H9 (cell line): ENCODE data around the gene SETD6. TPM values are rescaled to one million over a fixed set of nuclear protein-coding genes. Genes with fewer than 3 reads are reported as not detected.

ENCODE experiments used
- DNase-seq: peaks from one replicate; pipeline ENCODE4 v3.0.0-alpha.2; 2017
- H2AFZ ChIP-seq: one replicate; pipeline ENCODE4 v1.6.1; 2013; ENCODE audit warnings: mild to moderate bottlenecking, low read length, control low read depth, moderate library complexity
- H2AK5ac ChIP-seq: 2 replicates; pipeline ENCODE4 v1.6.1; 2013; ENCODE audit warnings: low read length, control low read depth, mixed read lengths; ENCODE audit not compliant: insufficient read length
- H2BK120ac ChIP-seq: one replicate; pipeline ENCODE4 v1.6.1; 2013; ENCODE audit warnings: low read depth, mild to moderate bottlenecking, low read length, control low read depth, inconsistent platforms; ENCODE audit not compliant: poor library complexity, severe bottlenecking
- H2BK12ac ChIP-seq: 2 replicates; pipeline ENCODE4 v1.6.1; 2013; ENCODE audit warnings: low read length, control low read depth, mixed read lengths, low read depth; ENCODE audit not compliant: insufficient read length
- H2BK15ac ChIP-seq: 2 replicates; pipeline ENCODE4 v1.6.1; 2013; ENCODE audit warnings: low read depth, low read length, control low read depth
- H2BK20ac ChIP-seq: one replicate; pipeline ENCODE4 v1.6.1; 2013; ENCODE audit warnings: low read depth, mild to moderate bottlenecking, low read length, control low read depth, inconsistent platforms; ENCODE audit not compliant: poor library complexity, severe bottlenecking
- H2BK5ac ChIP-seq: 2 replicates; pipeline ENCODE4 v1.6.1; 2013; ENCODE audit warnings: low read length, control low read depth, mixed read lengths; ENCODE audit not compliant: insufficient read length
- H3K14ac ChIP-seq: 2 replicates; pipeline ENCODE4 v1.6.1; 2013; ENCODE audit warnings: low read length, control low read depth; ENCODE audit not compliant: insufficient read depth
- H3K18ac ChIP-seq: 2 replicates; pipeline ENCODE4 v1.6.1; 2013; ENCODE audit warnings: low read depth, mild to moderate bottlenecking, mixed read lengths, low read length, control low read depth; ENCODE audit not compliant: insufficient read length
- H3K23ac ChIP-seq: 2 replicates; pipeline ENCODE4 v1.6.1; 2013; ENCODE audit warnings: low read length, control low read depth, mixed read lengths, low read depth; ENCODE audit not compliant: insufficient read length
- H3K23me2 ChIP-seq: 2 replicates; pipeline ENCODE4 v1.6.1; 2013; ENCODE audit warnings: low read depth, mild to moderate bottlenecking, mixed read lengths, low read length, control low read depth; ENCODE audit not compliant: insufficient read length, poor library complexity, severe bottlenecking
- H3K27ac ChIP-seq: 2 replicates; pipeline ENCODE4 v1.5.1; 2013; ENCODE audit warnings: low read length, control low read depth, mixed read lengths, low read depth; ENCODE audit not compliant: insufficient read length
- H3K27me3 ChIP-seq: 2 replicates; pipeline ENCODE4 v1.6.1; 2013; ENCODE audit warnings: low read length, control low read depth, inconsistent platforms; ENCODE audit not compliant: insufficient read depth
- H3K4ac ChIP-seq: 2 replicates; pipeline ENCODE4 v1.6.1; 2013; ENCODE audit warnings: low read depth, mild to moderate bottlenecking, control low read depth, inconsistent platforms, low read length, moderate library complexity
- H3K4me1 ChIP-seq: 2 replicates; pipeline ENCODE4 v1.6.1; 2013; ENCODE audit warnings: low read length, control low read depth, inconsistent platforms; ENCODE audit not compliant: insufficient read depth
- H3K4me2 ChIP-seq: 2 replicates; pipeline ENCODE4 v1.6.1; 2013; ENCODE audit warnings: low read length, control low read depth, mixed read lengths; ENCODE audit not compliant: insufficient read length, insufficient read depth
- H3K56ac ChIP-seq: 2 replicates; pipeline ENCODE4 v1.6.1; 2013; ENCODE audit warnings: low read depth, mild to moderate bottlenecking, mixed read lengths, low read length, control low read depth; ENCODE audit not compliant: insufficient read length
- H3K79me1 ChIP-seq: 2 replicates; pipeline ENCODE4 v1.6.1; 2013; ENCODE audit warnings: low read depth, mild to moderate bottlenecking, moderate library complexity, low read length, control low read depth, inconsistent platforms; ENCODE audit not compliant: insufficient read depth, poor library complexity, severe bottlenecking
- H3K79me2 ChIP-seq: 2 replicates; pipeline ENCODE4 v1.6.1; 2013; ENCODE audit warnings: low read length, control low read depth, inconsistent platforms; ENCODE audit not compliant: insufficient read depth
- H3K9ac ChIP-seq: 2 replicates; pipeline ENCODE4 v1.6.1; 2013; ENCODE audit warnings: low read length, control low read depth, mixed read lengths; ENCODE audit not compliant: insufficient read length; ENCODE audit errors: extremely low read depth
- H3K9me3 ChIP-seq: one replicate; pipeline ENCODE4 v1.6.1; 2013; ENCODE audit warnings: low read depth, low read length, inconsistent platforms; ENCODE audit not compliant: control insufficient read depth
- H3T11ph ChIP-seq: one replicate; pipeline ENCODE4 v1.6.1; 2013; ENCODE audit warnings: mild to moderate bottlenecking, low read length, control low read depth, inconsistent platforms
- H4K20me1 ChIP-seq: one replicate; pipeline ENCODE4 v1.6.1; 2013; ENCODE audit not compliant: control insufficient read depth, insufficient read length, insufficient read depth
- H4K5ac ChIP-seq: 2 replicates; pipeline ENCODE4 v1.6.1; 2013; ENCODE audit warnings: low read depth, mild to moderate bottlenecking, mixed read lengths, low read length, control low read depth; ENCODE audit not compliant: insufficient read length
- H4K8ac ChIP-seq: replicated peaks from 2 replicates; pipeline ENCODE4 v1.6.1; 2013; ENCODE audit warnings: low read length, control low read depth, mixed read lengths, low read depth; ENCODE audit not compliant: insufficient read length
- H4K91ac ChIP-seq: 2 replicates; pipeline ENCODE4 v1.6.1; 2013; ENCODE audit warnings: low read depth, mild to moderate bottlenecking, moderate library complexity, mixed read lengths, low read length, control low read depth; ENCODE audit not compliant: insufficient read length
- H3K27ac Mint-ChIP-seq, 3 experiments: 2 replicates in 2 of 3; 3 replicates in 1 of 3; pipeline ENCODE4 v1.8.0; 2020 to 2021; ENCODE audit warnings: mixed read lengths in 3 of 3, mild to moderate bottlenecking in 1 of 3, moderate library complexity in 1 of 3
- H3K27me3 Mint-ChIP-seq: 2 replicates; pipeline ENCODE4 v1.8.0; 2021; ENCODE audit warnings: low read depth, mild to moderate bottlenecking, moderate library complexity, mixed read lengths
- H3K36me3 Mint-ChIP-seq, 3 experiments: 2 replicates in 2 of 3; 3 replicates in 1 of 3; pipeline ENCODE4 v1.8.0; 2020 to 2021; ENCODE audit warnings: low read depth in 3 of 3, mixed read lengths in 3 of 3; ENCODE audit not compliant: insufficient read depth in 1 of 3
- H3K4me1 Mint-ChIP-seq, 2 experiments: 2 replicates each; pipeline ENCODE4 v1.8.0; 2020; ENCODE audit warnings: mixed read lengths in 2 of 2
- H3K4me3 Mint-ChIP-seq, 2 experiments: 2 replicates in 1 of 2; 3 replicates in 1 of 2; pipeline ENCODE4 v1.8.0; 2020 to 2021; ENCODE audit warnings: mild to moderate bottlenecking in 2 of 2, mixed read lengths in 2 of 2, moderate library complexity in 1 of 2
- H3K9me3 Mint-ChIP-seq, 2 experiments: 2 replicates in 1 of 2; 3 replicates in 1 of 2; pipeline ENCODE4 v1.8.0; 2020; ENCODE audit warnings: mild to moderate bottlenecking in 2 of 2, mixed read lengths in 2 of 2, moderate library complexity in 1 of 2
- CTCF ChIP-seq: fragments of 200-600 bp; sonication (generic); conservative IDR thresholded peaks from 3 replicates; pipeline ENCODE4 v1.8.0; 2021; ENCODE audit warnings: antibody characterized with exemption, mild to moderate bottlenecking
- WGBS: extraction: QIAGEN DNeasy Blood & Tissue Kit; methylation state at CpG from one replicate; pipeline ENCODE4 v1.1.7; 2013; ENCODE audit warnings: missing lambda C conversion rate, low lambda C conversion rate, mixed read lengths; ENCODE audit not compliant: insufficient read length; ENCODE audit errors: extremely low coverage; 5-methylcytosine and 5-hydroxymethylcytosine counted together
- total RNA-seq: library from RNA; stranded (reverse); gene quantifications from 2 replicates; pipeline ENCODE4 v1.2.1, GENCODE V29; 2021

The SETD6 gene
- total RNA-seq, 1 experiment from 2014 or later, result 55.6 TPM

- Histone ChIP-seq H2BK15ac (no peak overlapping the region), H2BK20ac (no peak overlapping the region), H3K23me2 (no peaks in the 10 kb centered on the region), H3K56ac (no peak overlapping the region), H4K20me1 (no peaks in the 10 kb centered on the region), H3K4me2 (no peak overlapping the region), H3K18ac (no peak overlapping the region), H3K23ac (no peak overlapping the region), H4K8ac (no peak overlapping the region), H3K4ac (no peak overlapping the region), H3K9me3 (no peaks in the 10 kb centered on the region), H2AK5ac (no peak overlapping the region), H3K4me1 (no peaks in the 10 kb centered on the region), H3T11ph (no peak overlapping the region), H2BK5ac (no peak overlapping the region), H3K79me2 (no peaks in the 10 kb centered on the region), H3K79me1 (no peaks in the 10 kb centered on the region), H2BK120ac (no peak overlapping the region), H3K9ac (no peak overlapping the region), H4K5ac (no peak overlapping the region), H4K91ac (no peak overlapping the region), H2AFZ (no peak overlapping the region), H2BK12ac (no peak overlapping the region), H3K27me3 (no peaks in the 10 kb centered on the region), H3K14ac (no peak overlapping the region), H3K27ac (no peak overlapping the region)
- Mint-ChIP-seq H3K27me3 (no peaks in the 10 kb centered on the region; the same call in 1 of the 2 replicates), H3K9me3 (no peaks in the 10 kb centered on the region), H3K36me3 (peaks cover 62 to 96% (median 91%) of the 10 kb centered on the region in 3 experiments), H3K27ac (no peak overlapping the region), H3K4me3 (no peak overlapping the region), H3K4me1 (no peaks in the 10 kb centered on the region)
- no peak for DNase-seq
- WGBS, result no CpG with 5 or more reads among the region's 2 CpGs
- no peak for TF ChIP-seq CTCF
Observed at GRCh38 chr16:58541711-58542110, 26.4 kb downstream of the SETD6 start.
